Endothelial cell of umbilical vein (primary cell): ENCODE results near the gene NXPH1. TPM values are rescaled to one million over a fixed set of nuclear protein-coding genes. Genes with fewer than 3 reads are reported as not detected.

Source experiments
- BruUV-seq: library from RNA; stranded (reverse); fragments of 400-500 nt; replicated peaks from 2 replicates; lab custom pipeline; 2021; lab: Mats Ljungman, UMichigan
- CTCF ChIA-PET: fragments of 300-600, 350-600 bp; sonication (Branson Sonifier 250); formaldehyde crosslinking; loops from one replicate; lab custom pipeline; 2021; ENCODE audit warnings: antibody characterized with exemption, inconsistent platforms; lab: Charles Lee
- POLR2A ChIA-PET: fragments of 300-600, 350-600 bp; sonication (Branson Sonifier 250); formaldehyde crosslinking; loops from one replicate; lab custom pipeline; 2021; ENCODE audit warnings: antibody characterized with exemption, inconsistent platforms; lab: Charles Lee
- DNase-seq: peaks from one replicate; pipeline ENCODE4 v3.0.0-alpha.2; 2011; ENCODE audit warnings: low read depth, low spot score
- FAIRE-seq: peaks from 2 replicates; lab custom pipeline; 2011; peaks lifted over from hg19 to GRCh38; lab: Jason Lieb, UNC
- H2AFZ ChIP-seq: 2 replicates; pipeline ENCODE4 v1.6.0; 2012; ENCODE audit warnings: low read depth, low read length, control low read depth, inconsistent platforms
- H3K27ac ChIP-seq: 2 replicates; pipeline ENCODE4 v1.5.1; 2011; ENCODE audit warnings: low read depth, mild to moderate bottlenecking, control low read depth, low read length, moderate library complexity; ENCODE audit not compliant: insufficient read depth
- H3K27me3 ChIP-seq, 2 experiments: 2 replicates each; pipeline versions ENCODE4 v1.6.0 to v1.6.1; 2011; ENCODE audit warnings: low read length in 2 of 2, mixed read lengths in 1 of 2; ENCODE audit not compliant: control insufficient read depth in 2 of 2, insufficient read depth in 2 of 2
- H3K36me3 ChIP-seq, 2 experiments: 2 replicates in 1 of 2; 3 replicates in 1 of 2; pipeline ENCODE4 v1.5.1; 2011; ENCODE audit warnings: low read length in 2 of 2, mild to moderate bottlenecking in 1 of 2, moderate library complexity in 1 of 2; ENCODE audit not compliant: control insufficient read depth in 2 of 2, insufficient read depth in 2 of 2; ENCODE audit errors: extremely low read depth in 1 of 2
- H3K4me1 ChIP-seq: 3 replicates; pipeline ENCODE4 v1.5.1; 2011; ENCODE audit warnings: mild to moderate bottlenecking, low read length; ENCODE audit not compliant: control insufficient read depth, insufficient read depth; ENCODE audit errors: extremely low read depth
- H3K4me2 ChIP-seq: 2 replicates; pipeline ENCODE4 v1.6.1; 2011; ENCODE audit warnings: low read length, control low read depth, mixed read lengths; ENCODE audit not compliant: insufficient read depth
- H3K4me3 ChIP-seq, 3 experiments: fragments of 200-600 bp in 1 of 3; sonication (generic), shearing (Covaris generic) in 1 of 3; replicated peaks in 1 of 3; 2 replicates each; pipeline ENCODE4 v1.5.1; 2011 to 2016; ENCODE audit warnings: control low read depth in 3 of 3, low read length in 3 of 3, mild to moderate bottlenecking in 2 of 3, inconsistent platforms in 1 of 3, low read depth in 1 of 3, moderate library complexity in 1 of 3; ENCODE audit not compliant: insufficient read depth in 1 of 3
- H3K79me2 ChIP-seq: 2 replicates; pipeline ENCODE4 v1.6.0; 2012; ENCODE audit warnings: low read length, inconsistent platforms; ENCODE audit not compliant: control insufficient read depth, insufficient read depth
- H3K9ac ChIP-seq: replicated peaks from 2 replicates; pipeline ENCODE3; 2011; ENCODE audit warnings: low read length, control low read depth; ENCODE audit not compliant: insufficient read depth; ENCODE audit errors: extremely low read depth
- H3K9me1 ChIP-seq: replicated peaks from 3 replicates; pipeline ENCODE4 v1.6.0; 2011; ENCODE audit warnings: mild to moderate bottlenecking, low read length; ENCODE audit not compliant: control insufficient read depth, insufficient read depth; ENCODE audit errors: extremely low read depth
- H3K9me3 ChIP-seq: replicated peaks from 2 replicates; pipeline ENCODE4 v1.5.1; 2012; ENCODE audit warnings: low read length, inconsistent platforms; ENCODE audit not compliant: control insufficient read depth, insufficient read depth
- H4K20me1 ChIP-seq: replicated peaks from 2 replicates; pipeline ENCODE3; 2011; ENCODE audit warnings: mild to moderate bottlenecking, low read length; ENCODE audit not compliant: control insufficient read depth, insufficient read depth; ENCODE audit errors: extremely low read depth
- CTCF ChIP-seq, 2 donors: IDR thresholded peaks; 1 replicate in 1 of 2; 2 replicates in 1 of 2; pipeline ENCODE4 v1.5.1; 2011; ENCODE audit warnings: low read length in 2 of 2, mild to moderate bottlenecking in 2 of 2, moderate library complexity in 2 of 2, control low read depth in 1 of 2, inconsistent platforms in 1 of 2, low read depth in 1 of 2; ENCODE audit not compliant: insufficient read depth in 1 of 2; ENCODE audit errors: extremely low read depth in 1 of 2
- EZH2 ChIP-seq: IDR thresholded peaks from 2 replicates; pipeline ENCODE4 v1.6.1; 2012; ENCODE audit warnings: borderline replicate concordance, low read depth, mild to moderate bottlenecking, moderate library complexity, low read length, inconsistent platforms; ENCODE audit not compliant: severe bottlenecking
- FOS ChIP-seq: IDR thresholded peaks from 2 replicates; pipeline ENCODE4 v1.6.1; 2011; ENCODE audit warnings: mild to moderate bottlenecking, low read length, moderate library complexity, borderline replicate concordance; ENCODE audit not compliant: insufficient read depth
- GATA2 ChIP-seq: IDR thresholded peaks from 2 replicates; pipeline ENCODE4 v1.7.0; 2011; ENCODE audit warnings: low read depth, mild to moderate bottlenecking, moderate library complexity, mixed read lengths, low read length; ENCODE audit not compliant: insufficient read length, insufficient read depth
- JUN ChIP-seq: IDR thresholded peaks from 2 replicates; pipeline ENCODE4 v1.6.1; 2011; ENCODE audit warnings: borderline replicate concordance, low read depth; ENCODE audit not compliant: insufficient read length, insufficient read depth
- MAX ChIP-seq: IDR thresholded peaks from 2 replicates; pipeline ENCODE4 v1.6.1; 2011; ENCODE audit not compliant: insufficient read depth, insufficient read length
- MYC ChIP-seq: IDR thresholded peaks from one replicate; pipeline ENCODE4 v1.6.1; 2011; ENCODE audit warnings: mild to moderate bottlenecking, low read depth, low read length
- POLR2AphosphoS5 ChIP-seq: IDR thresholded peaks from 2 replicates; pipeline ENCODE4 v1.6.1; 2012; ENCODE audit warnings: low read depth, mild to moderate bottlenecking, control low read depth, low read length, moderate library complexity; ENCODE audit not compliant: insufficient read depth
- dilution Hi-C: fragments of 300-500 bp; cut with MboI; formaldehyde crosslinking; loops from one replicate; pipeline ENCODE4 v1.15.0; 2019; ENCODE audit warnings: low sequenced_read_pairs; ENCODE audit not compliant: extremely low pct_ligation_motif_present
- intact Hi-C: fragments of 100-400 bp; cut with micrococcal nuclease; formaldehyde crosslinking; loops from one replicate; pipeline ENCODE4 v1.10.0; 2022
- polyA plus RNA-seq, 4 experiments: library from polyadenylated mRNA; depleted of rRNA in 3 of 4; stranded (reverse) in 3 of 4; unstranded in 1 of 4; fragments of >200 nt; gene quantifications; 2 replicates each; pipeline versions ENCODE4 v1.2.1 to v1.2.3, GENCODE V29; 2011 to 2012; ENCODE audit warnings: missing spikeins in 1 of 4
- total RNA-seq: library from RNA; stranded (reverse); gene quantifications from 2 replicates; pipeline ENCODE4 v1.2.3, GENCODE V29; 2021

The NXPH1 gene
- total and polyA plus RNA-seq, 2 donors (not counting 3 experiments of a cell fraction or from before 2014, with no cell fraction given), result not detected

- Histone ChIP-seq H3K79me2 (no peaks in the 10 kb centered on the region), H3K9me1 (no peaks in the 10 kb centered on the region), H3K4me3 (no peak overlapping the region), H2AFZ (no peak overlapping the region), H3K4me1 (no peaks in the 10 kb centered on the region), H3K36me3 (no peaks in the 10 kb centered on the region), H3K4me2 (no peak overlapping the region), H3K27ac (no peak overlapping the region), H4K20me1 (no peaks in the 10 kb centered on the region), H3K9me3 (no peaks in the 10 kb centered on the region), H3K27me3 (no peaks in the 10 kb centered on the region), H3K9ac (no peak overlapping the region)
- ChIA-PET CTCF (no interaction called here), POLR2A (no interaction called here)
- FAIRE-seq, result no peak
- no peak for DNase-seq
- dilution Hi-C loops (no loop called here), intact Hi-C loops (no loop called here)
- no peak for TF ChIP-seq GATA2
- no peak for TF ChIP-seq CTCF (IDR thresholded peaks at IDR 0.05; ENCODE audit: extremely low read depth in 1 of 2, insufficient read depth in 1 of 2, low read depth in 1 of 2, low read length in 2 of 2)
- TF ChIP-seq EZH2, result no peak
- no peak for TF ChIP-seq FOS
- TF ChIP-seq MAX, result no peak
- TF ChIP-seq JUN, result no peak
- TF ChIP-seq MYC, result no peak
- no peak for TF ChIP-seq POLR2AphosphoS5
- no TSS peak for BruUV-seq
These were observed 10.4 kb upstream of the NXPH1 start for GRCh38 chr7:8423057-8423456.
